ENCODE results near the gene ZNF579. TPM values are rescaled to one million over a fixed set of nuclear protein-coding genes. Genes with fewer than 3 reads are reported as not detected.
"Not testable (repeated sequence)": the region's sequence is repeated elsewhere in the genome, so short reads cannot be mapped to it uniquely, and the experiment has no call there.

ZNF579 gene
- total and polyA plus RNA-seq, 4 experiments from 2014 or later, result 0.62 to 9.6 (median 8.0) TPM; not detected in 1

DNA sequence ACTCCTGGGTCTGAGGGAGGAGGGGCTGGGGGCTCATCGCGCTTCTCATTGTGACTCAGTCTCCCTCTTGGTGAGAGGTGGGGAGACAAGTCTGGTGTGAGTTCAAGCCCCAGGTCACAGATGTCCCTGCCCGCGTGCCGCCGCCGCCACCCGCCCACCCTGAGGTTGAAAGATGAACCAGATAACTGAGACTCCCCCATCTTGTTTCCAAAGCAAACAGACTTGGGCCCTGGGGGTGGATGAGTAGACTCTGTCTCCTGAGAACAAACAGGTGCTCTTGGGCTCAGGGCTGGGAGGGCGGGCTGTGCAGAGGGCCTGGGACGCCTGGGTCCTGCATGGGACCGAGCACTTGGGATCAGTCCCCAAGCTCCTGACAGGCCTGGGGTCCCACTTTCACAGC lies 44.3 kb downstream of the ZNF579 start:
- no peak overlapping the region for H3K4me3 Mint-ChIP-seq
- H3K27ac ChIP-seq (ENCODE audit: low read depth, low read length), result no peak overlapping the region
- peaks cover 2 to 4% of the 10 kb centered on the region in 2 donors for H3K27me3 Mint-ChIP-seq
- ChIA-PET CTCF (ENCODE audit: partially characterized antibody) (no interaction called here), POLR2A (ENCODE audit: partially characterized antibody) (no interaction called here)
- no peak overlapping the region for H3K27ac Mint-ChIP-seq
- H3K9me3 Mint-ChIP-seq, result no peaks in the 10 kb centered on the region
- no peak for DNase-seq
- H3K36me3 Mint-ChIP-seq, result no peaks in the 10 kb centered on the region
- no peaks in the 10 kb centered on the region for H3K27me3 ChIP-seq (ENCODE audit: insufficient read depth, low read length)
- H3K4me1 ChIP-seq (ENCODE audit: insufficient read depth, low read length), result no peaks in the 10 kb centered on the region
- no peaks in the 10 kb centered on the region for H3K4me1 Mint-ChIP-seq
- H3K9me3 ChIP-seq (ENCODE audit: control insufficient read depth in 1 of 2, low read length in 2 of 2), result no peaks in the 10 kb centered on the region
- intact Hi-C loops (cut with micrococcal nuclease), result no loop called here
- H3K4me3 ChIP-seq (ENCODE audit: low read length in 2 of 2), result no peak overlapping the region
- no peaks in the 10 kb centered on the region for H3K36me3 ChIP-seq (ENCODE audit: insufficient read depth, low read length)

DNA sequence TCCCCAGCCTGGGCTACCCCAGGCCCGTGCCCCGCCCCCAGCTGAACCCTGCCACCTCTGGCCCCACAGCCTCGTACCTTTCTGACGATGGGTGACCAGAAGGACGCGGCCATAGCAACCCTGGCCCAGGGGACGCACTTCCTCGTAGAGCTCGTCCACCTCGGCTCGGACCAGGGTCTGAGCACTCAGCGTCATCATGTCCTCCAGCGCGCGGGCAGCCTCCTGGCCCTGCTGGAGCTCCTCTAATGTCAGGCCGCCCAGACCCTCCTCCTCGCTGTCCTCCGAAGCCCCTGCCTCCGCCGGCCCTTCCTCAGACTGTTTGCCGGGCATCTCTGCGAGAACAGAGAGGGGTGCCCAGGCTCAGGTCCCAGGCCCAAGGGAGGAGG lies 44.7 kb downstream of the ZNF579 start:
- no peak overlapping the region for H3K4me3 ChIP-seq (ENCODE audit: low read length in 2 of 2)
- Mint-ChIP-seq H3K27ac (no peak overlapping the region), H3K9me3 (no peaks in the 10 kb centered on the region), H3K36me3 (no peaks in the 10 kb centered on the region), H3K4me3 (no peak overlapping the region), H3K4me1 (no peaks in the 10 kb centered on the region), H3K27me3 (peaks cover 2 to 4% of the 10 kb centered on the region in 2 donors)
- no peaks in the 10 kb centered on the region for H3K9me3 ChIP-seq (ENCODE audit: control insufficient read depth in 1 of 2, low read length in 2 of 2)
- DNase-seq, result no peak
- no peaks in the 10 kb centered on the region for H3K4me1 ChIP-seq (ENCODE audit: insufficient read depth, low read length)
- ChIA-PET POLR2A (ENCODE audit: partially characterized antibody) (no interaction called here), CTCF (ENCODE audit: partially characterized antibody) (no interaction called here)
- H3K27me3 ChIP-seq (ENCODE audit: insufficient read depth, low read length), result no peaks in the 10 kb centered on the region
- H3K36me3 ChIP-seq (ENCODE audit: insufficient read depth, low read length), result no peaks in the 10 kb centered on the region
- no peak overlapping the region for H3K27ac ChIP-seq (ENCODE audit: low read depth, low read length)
- intact Hi-C loops (cut with micrococcal nuclease), result no loop called here

- H3K4me3 Mint-ChIP-seq, result no peak overlapping the region
Measured at GRCh38 chr19:55535173-55535964, 45.3 kb downstream of the ZNF579 start.

GRCh38 chr19:55534280-55534679 lies 46.4 kb downstream of the ZNF579 start:
- DNase-seq; H3K27ac ChIP-seq (ENCODE audit: low read depth, low read length); H3K4me1 ChIP-seq (ENCODE audit: insufficient read depth, low read length); intact Hi-C loops (cut with micrococcal nuclease); H3K4me1 Mint-ChIP-seq; H3K36me3 Mint-ChIP-seq; POLR2A ChIA-PET (ENCODE audit: partially characterized antibody); H3K4me3 Mint-ChIP-seq; H3K9me3 Mint-ChIP-seq; H3K4me3 ChIP-seq (ENCODE audit: low read length in 2 of 2); H3K27me3 ChIP-seq (ENCODE audit: insufficient read depth, low read length); H3K36me3 ChIP-seq (ENCODE audit: insufficient read depth, low read length); H3K27ac Mint-ChIP-seq; H3K9me3 ChIP-seq (ENCODE audit: control insufficient read depth in 1 of 2, low read length in 2 of 2); H3K27me3 Mint-ChIP-seq: not testable (repeated sequence)
- CTCF ChIA-PET (ENCODE audit: partially characterized antibody), result interaction anchor here (0.6 to 1.0 kb wide), 2 partner anchors 18 to 99 kb away, joined by 3 read pairs; no protein-coding TSS in a partner anchor

More at GRCh38 chr19:55535173-55535964, 45.3 kb downstream of the ZNF579 start:
- intact Hi-C loops (cut with micrococcal nuclease), result no loop called here
- DNase-seq, result no peak
- no peaks in the 10 kb centered on the region for H3K9me3 Mint-ChIP-seq
- Histone ChIP-seq H3K4me3 (ENCODE audit: low read length in 2 of 2) (no peak overlapping the region), H3K27ac (ENCODE audit: low read depth, low read length) (no peak overlapping the region), H3K36me3 (ENCODE audit: insufficient read depth, low read length) (no peaks in the 10 kb centered on the region), H3K4me1 (ENCODE audit: insufficient read depth, low read length) (no peaks in the 10 kb centered on the region), H3K9me3 (ENCODE audit: control insufficient read depth in 1 of 2, low read length in 2 of 2) (no peaks in the 10 kb centered on the region), H3K27me3 (ENCODE audit: insufficient read depth, low read length) (no peaks in the 10 kb centered on the region)
- no peaks in the 10 kb centered on the region for H3K36me3 Mint-ChIP-seq
- no peak overlapping the region for H3K27ac Mint-ChIP-seq
- no peaks in the 10 kb centered on the region for H3K4me1 Mint-ChIP-seq
- POLR2A ChIA-PET (ENCODE audit: partially characterized antibody), result no interaction called here
- CTCF ChIA-PET (ENCODE audit: partially characterized antibody), result interaction anchor here (0.6 kb wide), 1 partner anchor 98 kb away, joined by 3 read pairs; no protein-coding TSS in a partner anchor
- H3K27me3 Mint-ChIP-seq, result peaks cover 2 to 4% of the 10 kb centered on the region in 2 donors

DNA sequence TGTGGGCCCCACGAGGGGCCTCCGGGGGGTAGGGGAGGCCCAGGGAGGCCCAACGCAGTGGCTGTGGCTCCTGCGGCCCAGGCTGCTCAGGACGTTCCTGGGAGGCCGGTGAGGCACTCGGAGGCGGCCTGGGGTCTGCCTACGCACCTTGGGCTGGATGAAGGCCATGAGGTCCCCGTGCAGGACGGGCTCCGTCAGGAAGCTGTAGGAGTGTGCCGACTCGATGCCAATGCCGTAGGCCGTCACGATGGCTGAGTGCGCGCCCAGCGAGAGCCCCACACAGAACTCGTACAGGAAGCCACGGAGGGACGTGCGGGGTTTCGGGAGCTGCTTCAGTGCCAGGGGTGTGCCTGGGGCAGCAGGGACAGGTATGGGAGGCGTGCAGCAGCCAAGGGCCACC lies 49.7 kb downstream of the ZNF579 start:
- Mint-ChIP-seq H3K36me3 (no peaks in the 10 kb centered on the region), H3K27me3 (peaks cover 2 to 4% of the 10 kb centered on the region in 2 donors), H3K4me3 (no peak overlapping the region), H3K27ac (no peak overlapping the region), H3K9me3 (no peaks in the 10 kb centered on the region), H3K4me1 (no peaks in the 10 kb centered on the region)
- Histone ChIP-seq H3K27ac (ENCODE audit: low read depth, low read length) (no peak overlapping the region), H3K4me1 (ENCODE audit: insufficient read depth, low read length) (no peaks in the 10 kb centered on the region), H3K36me3 (ENCODE audit: insufficient read depth, low read length) (no peaks in the 10 kb centered on the region), H3K27me3 (ENCODE audit: insufficient read depth, low read length) (no peaks in the 10 kb centered on the region), H3K9me3 (ENCODE audit: control insufficient read depth in 1 of 2, low read length in 2 of 2) (no peaks in the 10 kb centered on the region), H3K4me3 (ENCODE audit: low read length in 2 of 2) (no peak overlapping the region)
- POLR2A ChIA-PET (ENCODE audit: partially characterized antibody), result no interaction called here
- CTCF ChIA-PET (ENCODE audit: partially characterized antibody), result no interaction called here
- DNase-seq, result no peak
- intact Hi-C loops (cut with micrococcal nuclease), result no loop called here

GRCh38 chr19:55529636-55530234 lies 50.9 kb downstream of the ZNF579 start:
- no peaks in the 10 kb centered on the region for H3K36me3 Mint-ChIP-seq
- no peak overlapping the region for H3K4me3 ChIP-seq (ENCODE audit: low read length in 2 of 2)
- H3K36me3 ChIP-seq (ENCODE audit: insufficient read depth, low read length), result no peaks in the 10 kb centered on the region
- ChIA-PET CTCF (ENCODE audit: partially characterized antibody) (no interaction called here), POLR2A (ENCODE audit: partially characterized antibody) (no interaction called here)
- H3K27ac ChIP-seq (ENCODE audit: low read depth, low read length), result no peak overlapping the region
- H3K27me3 Mint-ChIP-seq, result peaks cover 2 to 5% of the 10 kb centered on the region in 2 donors
- no peak overlapping the region for H3K27ac Mint-ChIP-seq
- DNase-seq, result no peak
- no peaks in the 10 kb centered on the region for H3K9me3 Mint-ChIP-seq
- no peaks in the 10 kb centered on the region for H3K4me1 ChIP-seq (ENCODE audit: insufficient read depth, low read length)
- H3K4me1 Mint-ChIP-seq, result no peaks in the 10 kb centered on the region
- no peaks in the 10 kb centered on the region for H3K27me3 ChIP-seq (ENCODE audit: insufficient read depth, low read length)
- no peaks in the 10 kb centered on the region for H3K9me3 ChIP-seq (ENCODE audit: control insufficient read depth in 1 of 2, low read length in 2 of 2)
- H3K4me3 Mint-ChIP-seq, result no peak overlapping the region
- intact Hi-C loops (cut with micrococcal nuclease), result no loop called here

DNA sequence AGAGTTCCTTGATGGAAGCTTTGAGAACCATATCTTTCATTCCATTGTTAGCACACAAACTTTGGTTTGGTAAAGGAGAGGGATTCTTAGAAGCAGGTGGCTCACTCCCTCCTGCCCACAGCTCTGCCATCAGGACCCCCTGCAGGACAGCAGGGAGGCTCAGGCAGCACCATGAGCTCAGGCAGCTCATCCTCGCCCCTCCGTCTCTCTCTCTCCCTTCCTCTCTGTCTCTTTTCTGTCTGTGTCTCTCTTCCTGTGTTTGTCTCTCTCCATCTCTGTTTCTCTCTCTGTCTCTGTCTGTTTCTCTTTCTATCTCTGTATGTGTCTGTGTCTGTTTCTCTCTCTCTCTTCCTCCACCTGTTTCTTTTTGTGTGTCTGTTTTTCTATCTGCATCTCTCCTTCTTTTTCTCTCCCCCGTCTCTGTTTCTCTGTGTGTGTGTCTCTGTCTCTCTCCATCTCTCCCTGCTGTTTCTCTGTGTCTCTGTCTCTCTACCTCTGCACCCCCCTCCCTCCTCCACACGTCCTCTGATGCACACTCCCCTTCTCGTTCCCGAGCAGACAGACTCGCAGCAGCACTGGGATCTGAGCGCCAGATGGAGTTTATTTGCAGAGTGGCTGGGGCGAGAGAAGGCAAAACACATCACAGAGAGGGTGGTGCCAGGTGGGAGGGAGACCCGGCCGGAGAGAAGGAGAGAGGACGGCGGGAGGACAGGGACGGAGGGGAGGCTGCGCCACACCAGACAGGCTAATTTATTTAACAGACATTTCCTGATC lies 52.4 kb downstream of the ZNF579 start:
- Histone ChIP-seq H3K4me3 (ENCODE audit: low read length in 2 of 2) (no peak overlapping the region), H3K27me3 (ENCODE audit: insufficient read depth, low read length) (no peaks in the 10 kb centered on the region), H3K9me3 (ENCODE audit: control insufficient read depth in 1 of 2, low read length in 2 of 2) (no peaks in the 10 kb centered on the region), H3K27ac (ENCODE audit: low read depth, low read length) (no peak overlapping the region), H3K36me3 (ENCODE audit: insufficient read depth, low read length) (no peaks in the 10 kb centered on the region), H3K4me1 (ENCODE audit: insufficient read depth, low read length) (no peaks in the 10 kb centered on the region)
- CTCF ChIA-PET (ENCODE audit: partially characterized antibody), result no interaction called here
- POLR2A ChIA-PET (ENCODE audit: partially characterized antibody), result no interaction called here
- DNase-seq, result no peak
- no peaks in the 10 kb centered on the region for H3K9me3 Mint-ChIP-seq
- intact Hi-C loops (cut with micrococcal nuclease), result no loop called here
- H3K27me3 Mint-ChIP-seq, result peaks cover 2 to 3% of the 10 kb centered on the region in 2 donors
- H3K4me1 Mint-ChIP-seq, result no peaks in the 10 kb centered on the region
- H3K4me3 Mint-ChIP-seq, result no peak overlapping the region
- no peaks in the 10 kb centered on the region for H3K36me3 Mint-ChIP-seq
- H3K27ac Mint-ChIP-seq, result no peak overlapping the region

All from CD4-positive, alpha-beta memory T cell (primary cell).